HUES64 (cell line): ENCODE results near the gene EFNA4.

Source experiments
- H3K27ac ChIP-seq: 2 replicates; pipeline ENCODE4 v1.7.0; 2013; ENCODE audit warnings: low read depth, low read length, inconsistent platforms
- H3K27me3 ChIP-seq: 2 replicates; pipeline ENCODE4 v1.6.1; 2013; ENCODE audit warnings: mild to moderate bottlenecking, low read length; ENCODE audit not compliant: insufficient read depth
- H3K36me3 ChIP-seq: 2 replicates; pipeline ENCODE4 v1.6.1; 2013; ENCODE audit warnings: mild to moderate bottlenecking, low read length; ENCODE audit not compliant: insufficient read depth
- H3K4me1 ChIP-seq: 2 replicates; pipeline ENCODE4 v1.6.1; 2013; ENCODE audit warnings: mild to moderate bottlenecking, low read length, moderate library complexity; ENCODE audit not compliant: insufficient read depth
- H3K4me3 ChIP-seq: 2 replicates; pipeline ENCODE4 v1.5.1; 2013; ENCODE audit warnings: mild to moderate bottlenecking, low read length, moderate library complexity
- H3K9ac ChIP-seq: 2 replicates; pipeline ENCODE4 v1.6.1; 2013; ENCODE audit warnings: mild to moderate bottlenecking, low read depth, low read length
- H3K9me3 ChIP-seq: 2 replicates; pipeline ENCODE4 v1.6.1; 2013; ENCODE audit warnings: low read depth, low read length; ENCODE audit not compliant: insufficient read depth
- WGBS: fragments of 150-250, 120-280 bp; methylation state at CpG from one replicate; pipeline ENCODE4 v1.1.7; 2013; ENCODE audit warnings: missing lambda C conversion rate; 5-methylcytosine and 5-hydroxymethylcytosine counted together

The EFNA4 gene

DNA sequence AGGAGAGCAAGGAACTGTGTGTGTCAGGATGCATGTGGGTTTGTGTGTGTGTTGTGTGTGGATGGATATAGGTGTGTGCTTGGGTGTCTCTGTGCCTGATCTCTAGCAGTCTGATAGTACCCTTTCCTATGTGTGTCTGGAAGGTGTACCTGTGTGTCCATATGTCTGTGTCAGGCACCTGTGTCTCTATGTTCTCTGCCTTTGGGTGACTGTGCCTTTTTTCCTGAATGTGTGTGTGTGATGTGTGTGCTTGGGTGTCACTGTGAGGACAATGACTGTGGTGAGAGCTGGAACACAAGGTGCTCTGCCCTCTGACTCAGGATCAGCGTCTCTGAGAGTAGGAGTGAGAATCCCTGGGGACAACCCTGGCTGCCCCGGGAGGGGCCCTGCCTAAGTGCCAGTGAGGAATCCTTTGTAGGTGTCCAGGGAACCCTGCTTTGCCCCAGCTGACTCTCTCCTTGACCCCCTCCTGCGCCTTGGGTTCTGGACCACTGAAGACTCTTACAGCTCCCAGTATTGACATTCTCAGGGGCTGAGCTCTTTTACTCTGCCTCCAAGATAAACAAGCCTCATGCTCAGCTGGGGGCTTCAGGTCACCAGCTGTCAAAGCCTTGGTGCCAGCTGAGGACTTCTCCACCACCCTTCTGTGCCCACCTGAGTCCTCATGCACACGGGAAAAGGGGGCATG is 14.4 kb downstream of the EFNA4 start:
- Histone ChIP-seq H3K4me1 (peaks cover 12% of the 10 kb centered on the region; the same call in 1 of the 2 replicates), H3K4me3 (peak overlapping the region; percentile 56), H3K27ac (no peak overlapping the region), H3K27me3 (peaks cover 65% of the 10 kb centered on the region), H3K9me3 (no peaks in the 10 kb centered on the region), H3K36me3 (no peaks in the 10 kb centered on the region), H3K9ac (no peak overlapping the region)
- WGBS: 67% methylated on average over 4 of the region's 4 CpGs

DNA sequence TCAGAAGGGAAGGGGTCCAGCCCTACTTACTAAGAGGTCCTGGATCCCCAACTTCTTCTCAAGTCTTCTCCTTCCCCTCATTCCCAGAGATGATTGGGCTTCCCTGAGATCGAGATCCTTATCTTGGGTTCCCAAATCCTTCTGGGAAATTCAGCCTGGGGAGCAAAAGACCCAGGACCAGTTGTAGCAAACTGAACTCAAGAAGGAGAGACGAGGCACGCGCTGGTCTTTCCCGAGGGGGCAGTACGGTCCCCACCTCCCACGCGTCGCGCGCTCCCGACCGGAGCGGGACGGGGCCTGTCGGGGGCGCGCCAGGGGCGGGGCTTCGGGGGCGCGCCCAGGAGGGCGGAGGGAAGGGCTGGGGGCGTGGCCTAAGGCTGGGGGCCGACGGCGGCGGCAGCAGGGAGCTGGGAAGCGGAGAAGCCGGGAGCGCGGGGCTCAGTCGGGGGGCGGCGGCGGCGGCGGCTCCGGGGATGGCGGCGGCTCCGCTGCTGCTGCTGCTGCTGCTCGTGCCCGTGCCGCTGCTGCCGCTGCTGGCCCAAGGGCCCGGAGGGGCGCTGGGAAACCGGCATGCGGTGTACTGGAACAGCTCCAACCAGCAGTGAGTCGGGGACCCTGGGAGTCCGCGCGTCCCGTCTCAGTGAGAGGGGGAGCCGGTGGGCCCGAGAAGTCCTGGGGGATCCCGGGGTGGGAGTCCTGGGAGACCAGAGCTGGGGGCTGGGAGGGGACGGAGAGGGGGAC is 15.1 kb downstream of the EFNA4 start, which contains the start of gene EFNA3:
EFNA3 (plus strand) TSS at position 369 of the 741 bp plus-strand sequence; CDS start at position 474, 105 bp downstream.
- H3K4me3 ChIP-seq: peak within 1 kb of the TSS; percentile 56
- H3K9ac ChIP-seq: peak within 1 kb of the TSS; percentile 24; the same call in 1 of the 2 replicates
- 0 out of 2 replicates have a peak, but pooled peaks cover 7% of the 10 kb centered on the region for H3K4me1 ChIP-seq
- H3K27ac ChIP-seq: no peak within 1 kb of the TSS
- H3K36me3 ChIP-seq: no peaks in the 10 kb centered on the region
- H3K9me3 ChIP-seq: no peaks in the 10 kb centered on the region
- WGBS: 2% methylated on average over 59 of the region's 59 CpGs
- H3K27me3 ChIP-seq: peaks cover 72% of the 10 kb centered on the region

DNA sequence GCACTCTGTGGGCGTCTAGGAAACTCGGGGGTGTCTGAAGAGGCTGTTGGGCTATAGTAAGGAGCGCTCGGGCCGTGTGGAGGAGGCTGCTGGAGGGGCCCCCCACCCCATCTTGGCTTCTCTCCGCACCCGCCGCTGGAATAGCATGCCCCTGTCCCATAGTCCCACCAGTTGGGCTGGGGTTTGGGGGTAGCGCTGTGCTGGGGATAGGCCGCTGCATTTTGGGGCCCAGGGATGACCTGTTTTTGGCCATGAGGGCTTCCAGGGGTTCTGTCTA is 15.6 kb downstream of the EFNA4 start:
- Histone ChIP-seq H3K27ac (no peak overlapping the region), H3K9me3 (no peaks in the 10 kb centered on the region), H3K9ac (peak overlapping the region; percentile 24; the same call in 1 of the 2 replicates), H3K27me3 (peaks cover 77% of the 10 kb centered on the region), H3K4me1 (0 out of 2 replicates have a peak, but pooled peaks cover 7% of the 10 kb centered on the region), H3K36me3 (no peaks in the 10 kb centered on the region), H3K4me3 (peak overlapping the region; percentile 56)
- WGBS: 8% methylated on average over 10 of the region's 10 CpGs

DNA sequence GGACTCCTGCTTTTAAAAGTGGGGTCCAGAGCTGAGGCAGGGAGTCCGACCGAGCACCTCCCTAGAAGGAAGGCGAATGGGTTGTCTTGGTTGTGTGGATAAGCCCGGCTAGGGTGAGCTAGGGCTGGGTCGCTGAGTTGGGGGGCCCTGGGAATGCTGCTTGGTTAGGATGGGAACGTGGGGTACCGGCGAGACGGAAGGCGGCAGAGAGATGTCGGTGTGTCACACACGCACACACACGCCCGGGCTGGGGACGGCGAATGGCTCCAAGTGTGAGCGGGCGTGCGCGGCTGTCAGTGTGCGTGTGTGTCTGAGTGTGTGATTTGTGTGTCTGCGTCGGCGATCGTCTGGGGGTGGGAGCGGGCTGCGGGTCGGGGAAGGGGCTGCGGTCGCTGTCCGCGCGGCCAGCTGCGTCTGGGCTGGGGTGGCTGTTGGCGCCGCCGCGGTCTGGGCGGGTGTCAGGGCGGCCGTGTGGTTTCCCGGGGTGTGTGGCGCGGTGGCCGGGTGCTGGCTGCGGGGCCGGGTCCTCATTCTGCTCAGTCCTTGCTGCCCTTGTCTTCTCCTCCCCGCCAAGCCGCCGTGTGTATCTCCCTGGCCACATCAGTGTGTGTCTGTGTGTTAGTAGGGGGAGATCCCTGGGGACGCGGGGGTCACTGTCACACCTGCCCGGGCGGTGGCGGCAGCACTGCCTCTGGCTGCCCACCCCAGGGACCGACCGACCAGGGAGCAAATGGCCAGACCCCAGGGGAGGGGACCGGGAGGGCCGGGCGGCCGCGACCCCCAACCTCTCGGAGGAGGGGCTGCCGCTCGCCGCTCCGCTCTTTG is 16.2 kb downstream of the EFNA4 start:
- Histone ChIP-seq H3K4me3 (peak overlapping the region; percentile 56), H3K9ac (peak overlapping the region; percentile 24; the same call in 1 of the 2 replicates), H3K9me3 (no peaks in the 10 kb centered on the region), H3K27me3 (peaks cover 77% of the 10 kb centered on the region), H3K36me3 (no peaks in the 10 kb centered on the region), H3K4me1 (0 out of 2 replicates have a peak, but pooled peaks cover 9% of the 10 kb centered on the region), H3K27ac (no peak overlapping the region)
- 2% methylated on average over 67 of the region's 67 CpGs for WGBS

DNA sequence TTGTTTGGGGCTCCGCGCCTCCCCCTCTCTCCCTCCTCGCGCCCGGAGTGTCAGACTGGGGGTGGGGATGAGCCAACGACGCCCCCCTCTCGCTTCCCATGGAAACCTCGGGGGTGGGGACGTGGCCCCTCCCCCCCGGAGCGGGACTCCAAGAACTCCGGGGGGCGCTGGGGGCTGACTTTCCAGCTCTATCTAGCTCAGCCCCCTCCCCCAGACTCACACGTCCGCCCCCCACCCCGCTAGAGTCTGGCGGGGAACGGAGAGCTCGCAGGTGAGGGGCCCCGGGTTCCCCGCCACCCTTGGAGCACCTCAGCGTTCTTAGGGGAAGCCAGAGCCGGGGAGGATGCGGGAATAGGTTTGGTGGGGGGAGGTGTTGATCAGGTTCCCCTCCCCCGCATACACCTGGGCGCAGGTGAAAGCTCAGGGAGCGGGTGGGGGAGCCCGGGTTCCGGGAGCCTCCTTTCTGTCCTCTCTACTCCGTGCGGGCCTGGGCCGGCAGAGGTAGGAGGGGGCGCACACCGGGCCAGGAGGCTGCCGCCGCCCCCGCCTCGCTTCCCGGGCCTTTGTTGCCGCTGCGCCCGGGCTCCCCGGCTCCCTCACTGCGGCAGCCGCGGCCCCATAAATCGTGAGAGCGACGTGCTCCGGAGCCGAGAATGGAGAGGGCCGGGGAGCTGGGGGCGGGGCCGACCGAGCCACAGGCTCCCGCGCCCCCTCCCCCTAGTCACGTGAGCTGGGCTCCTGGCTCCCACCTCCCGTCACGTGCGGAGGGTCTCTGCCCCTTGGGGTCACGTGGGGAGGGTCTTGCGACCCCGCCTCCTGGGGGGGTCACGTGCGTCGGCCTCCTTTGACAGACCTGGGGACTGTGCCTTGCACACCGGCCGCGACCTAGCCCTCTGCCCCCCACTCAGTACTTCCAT is 17.0 kb downstream of the EFNA4 start:
- peak overlapping the region; percentile 52; the same call in 1 of the 2 replicates for H3K9ac ChIP-seq
- peak overlapping the region; percentile 54; the same call in 1 of the 2 replicates for H3K27ac ChIP-seq
- peaks cover 77% of the 10 kb centered on the region for H3K27me3 ChIP-seq
- H3K36me3 ChIP-seq: no peaks in the 10 kb centered on the region
- WGBS: under 1% methylated on average over 68 of the region's 71 CpGs
- peak overlapping the region; percentile 56 for H3K4me3 ChIP-seq
- 0 out of 2 replicates have a peak, but pooled peaks cover 8% of the 10 kb centered on the region for H3K4me1 ChIP-seq
- no peaks in the 10 kb centered on the region for H3K9me3 ChIP-seq

DNA sequence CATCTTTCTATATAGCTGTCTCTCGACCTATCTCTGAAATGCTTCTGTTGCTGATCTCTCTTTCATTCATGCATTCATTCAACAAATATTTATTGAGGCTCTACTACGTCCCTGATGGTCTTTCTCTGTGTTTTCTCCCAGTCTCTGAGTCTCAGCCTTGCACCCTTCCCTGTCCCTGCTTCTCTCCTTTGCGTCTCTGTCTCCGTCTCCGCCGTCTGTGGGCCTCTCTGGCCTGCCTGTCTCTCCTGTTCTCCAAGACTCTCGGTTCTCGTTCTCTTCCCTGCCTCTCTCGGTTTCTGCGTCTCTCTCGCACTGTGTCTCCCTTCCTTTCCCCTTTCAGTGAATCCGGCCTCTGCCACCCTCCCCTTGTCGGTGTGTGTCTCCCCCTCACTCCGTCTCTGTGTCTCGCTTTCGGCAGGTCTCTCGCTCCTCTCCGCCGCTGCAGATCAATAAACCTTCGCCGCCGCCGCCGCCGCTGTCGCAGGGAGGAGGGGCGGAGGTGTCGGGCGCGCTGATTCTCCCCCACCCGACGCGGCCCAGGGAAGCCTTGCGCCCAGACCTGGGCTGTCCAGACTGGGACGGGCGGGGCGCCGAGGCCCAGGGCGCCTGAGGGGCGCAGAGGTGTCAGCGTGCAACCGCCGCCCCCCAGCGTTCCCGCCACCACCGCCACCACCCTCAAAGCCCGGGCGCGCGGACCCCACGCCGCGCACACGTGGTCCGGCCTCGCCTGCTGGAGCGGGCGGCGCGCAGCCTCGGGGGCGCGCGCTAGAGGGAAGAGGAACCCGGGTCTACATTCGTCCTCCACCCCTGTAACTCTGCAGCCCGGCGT is 18.1 kb downstream of the EFNA4 start:
- no peak overlapping the region for H3K27ac ChIP-seq
- no peaks in the 10 kb centered on the region for H3K36me3 ChIP-seq
- peak overlapping the region; percentile 56; the same call in 1 of the 2 replicates for H3K4me3 ChIP-seq
- H3K4me1 ChIP-seq: peaks cover 6% of the 10 kb centered on the region; the same call in 1 of the 2 replicates
- no peak overlapping the region for H3K9ac ChIP-seq
- WGBS: 2% methylated on average over 68 of the region's 68 CpGs
- peaks cover 77% of the 10 kb centered on the region for H3K27me3 ChIP-seq
- H3K9me3 ChIP-seq: no peaks in the 10 kb centered on the region

DNA sequence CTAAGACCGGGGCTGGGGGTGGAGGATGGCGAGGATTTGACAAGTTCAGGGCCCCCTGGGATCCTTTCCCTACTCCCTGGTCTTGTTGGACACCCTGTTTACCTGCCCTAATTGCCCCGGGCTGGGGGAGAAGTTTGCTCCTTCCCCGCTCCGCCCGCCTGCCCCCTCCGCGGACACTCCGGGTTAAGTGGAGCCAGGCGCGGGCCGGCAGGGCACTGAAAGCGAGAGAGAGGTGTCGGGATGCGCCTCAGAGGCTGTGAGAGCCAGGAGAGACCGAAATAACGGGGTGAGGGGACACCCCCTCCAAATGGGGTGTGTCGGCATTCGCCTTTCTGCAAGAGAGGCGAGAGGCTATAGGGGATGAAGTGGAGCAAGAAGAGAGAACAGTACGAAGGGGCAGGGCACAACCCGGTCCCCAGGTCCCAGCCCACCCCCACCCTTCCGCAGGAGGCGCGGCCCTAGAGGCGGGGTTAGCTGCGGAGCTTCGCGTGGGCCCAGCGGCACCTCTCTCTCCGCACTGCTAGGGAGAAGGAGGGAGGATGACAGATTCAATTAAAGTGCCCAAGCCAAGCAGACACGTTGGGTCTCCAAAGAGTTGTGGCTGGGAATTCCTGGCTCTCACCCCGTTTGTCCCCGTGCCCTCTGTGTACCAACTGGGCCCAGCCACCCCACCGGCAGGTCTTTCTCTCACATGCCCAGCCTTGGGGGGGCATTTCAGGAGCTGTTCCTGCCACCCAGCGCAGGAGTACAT is 18.9 kb downstream of the EFNA4 start:
- no peak overlapping the region for H3K9ac ChIP-seq
- no peaks in the 10 kb centered on the region for H3K36me3 ChIP-seq
- 8% methylated on average over 36 of the region's 36 CpGs for WGBS
- peaks cover 6% of the 10 kb centered on the region; the same call in 1 of the 2 replicates for H3K4me1 ChIP-seq
- H3K27ac ChIP-seq: no peak overlapping the region
- peak overlapping the region; percentile 56; the same call in 1 of the 2 replicates for H3K4me3 ChIP-seq
- H3K9me3 ChIP-seq: no peaks in the 10 kb centered on the region
- H3K27me3 ChIP-seq: peaks cover 71% of the 10 kb centered on the region

DNA sequence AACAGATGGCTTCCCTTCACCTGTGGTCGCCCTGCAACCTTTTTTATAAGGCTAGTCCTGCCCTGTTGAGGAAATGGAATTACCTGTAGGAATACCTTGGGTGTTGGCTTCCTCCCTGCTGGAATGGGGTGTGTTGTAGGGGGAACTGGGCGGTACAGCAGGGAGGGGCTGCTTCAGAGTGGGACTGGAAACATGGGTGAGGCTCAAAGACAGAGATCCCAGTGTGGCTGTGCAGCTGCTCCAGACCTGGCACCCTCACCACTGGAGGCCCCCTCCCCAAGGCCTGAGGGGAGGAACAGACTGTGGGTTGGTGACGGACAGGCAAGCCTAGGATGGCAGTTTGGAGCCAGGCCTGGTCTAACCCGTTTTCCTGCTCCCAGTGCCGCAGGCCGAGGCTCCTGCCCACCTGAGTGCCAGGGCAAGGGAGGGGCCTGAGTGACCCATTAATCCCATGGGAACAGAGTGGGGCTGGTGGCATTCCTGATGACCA is 19.6 kb downstream of the EFNA4 start:
- Histone ChIP-seq H3K9me3 (no peaks in the 10 kb centered on the region), H3K4me1 (peaks cover 6% of the 10 kb centered on the region; the same call in 1 of the 2 replicates), H3K27me3 (peaks cover 64% of the 10 kb centered on the region), H3K4me3 (no peak overlapping the region), H3K36me3 (no peaks in the 10 kb centered on the region), H3K27ac (no peak overlapping the region), H3K9ac (no peak overlapping the region)
- 66% methylated on average over 6 of the region's 6 CpGs for WGBS
